ENCODE measurements around the gene RTP4. TPM values are rescaled to one million over a fixed set of nuclear protein-coding genes. Genes with fewer than 3 reads are reported as not detected.
"Not testable (repeated sequence)": the region's sequence is repeated elsewhere in the genome, so short reads cannot be mapped to it uniquely, and the experiment has no call there.

RTP4 gene
- total RNA-seq, 1 donor from 2014 or later, result not detected

DNA sequence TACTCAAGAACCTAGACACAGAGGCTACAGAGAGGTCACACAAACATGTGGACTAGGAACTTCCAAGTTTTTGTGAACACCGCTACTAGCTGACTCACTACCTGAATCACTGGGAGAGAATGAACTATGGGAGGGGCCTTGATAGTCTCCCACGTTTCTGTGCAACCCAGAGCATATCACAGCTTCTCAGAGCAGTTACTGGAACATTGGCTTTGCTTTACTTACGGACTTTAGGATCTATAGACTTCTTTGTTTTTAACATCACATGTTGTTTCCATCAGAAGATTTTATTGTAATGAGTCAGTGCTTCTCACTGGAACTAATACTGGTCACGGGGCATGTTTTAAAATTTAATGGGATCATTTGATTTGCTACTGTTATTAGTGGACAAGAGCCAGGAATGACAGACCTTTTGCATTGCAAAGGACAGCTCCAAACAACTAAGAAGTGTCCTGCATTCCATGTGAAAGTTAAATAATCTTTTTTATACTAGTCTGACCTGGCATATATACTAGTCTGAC lies 35.6 kb downstream of the RTP4 start:
- no peak for TF ChIP-seq EZH2phosphoT487 (IDR thresholded peaks at IDR 0.05)
- TF ChIP-seq, protein P1, sequence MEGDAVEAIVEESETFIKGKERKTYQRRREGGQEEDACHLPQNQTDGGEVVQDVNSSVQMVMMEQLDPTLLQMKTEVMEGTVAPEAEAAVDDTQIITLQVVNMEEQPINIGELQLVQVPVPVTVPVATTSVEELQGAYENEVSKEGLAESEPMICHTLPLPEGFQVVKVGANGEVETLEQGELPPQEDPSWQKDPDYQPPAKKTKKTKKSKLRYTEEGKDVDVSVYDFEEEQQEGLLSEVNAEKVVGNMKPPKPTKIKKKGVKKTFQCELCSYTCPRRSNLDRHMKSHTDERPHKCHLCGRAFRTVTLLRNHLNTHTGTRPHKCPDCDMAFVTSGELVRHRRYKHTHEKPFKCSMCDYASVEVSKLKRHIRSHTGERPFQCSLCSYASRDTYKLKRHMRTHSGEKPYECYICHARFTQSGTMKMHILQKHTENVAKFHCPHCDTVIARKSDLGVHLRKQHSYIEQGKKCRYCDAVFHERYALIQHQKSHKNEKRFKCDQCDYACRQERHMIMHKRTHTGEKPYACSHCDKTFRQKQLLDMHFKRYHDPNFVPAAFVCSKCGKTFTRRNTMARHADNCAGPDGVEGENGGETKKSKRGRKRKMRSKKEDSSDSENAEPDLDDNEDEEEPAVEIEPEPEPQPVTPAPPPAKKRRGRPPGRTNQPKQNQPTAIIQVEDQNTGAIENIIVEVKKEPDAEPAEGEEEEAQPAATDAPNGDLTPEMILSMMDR (IDR thresholded peaks at IDR 0.05), result no peak
- no peak for TF ChIP-seq EZH2 (IDR thresholded peaks at IDR 0.05)
- no peak for DNase-seq (ENCODE audit: low spot score)
- Histone ChIP-seq H3K4me3 (no peak overlapping the region), H3K9me3 (ENCODE audit: low read depth) (no peaks in the 10 kb centered on the region), H3K36me3 (no peaks in the 10 kb centered on the region), H4K20me1 (ENCODE audit: low read depth) (no peaks in the 10 kb centered on the region), H3F3A (ENCODE audit: low read depth) (no peaks in the 10 kb centered on the region), H2AFZ (replicated peaks) (no peak overlapping the region), H3K4me1 (no peaks in the 10 kb centered on the region), H3K27ac (no peak overlapping the region), H3K9ac (no peak overlapping the region), H3K4me2 (no peak overlapping the region), H3K27me3 (no peaks in the 10 kb centered on the region), H3K79me2 (ENCODE audit: low read depth) (no peaks in the 10 kb centered on the region)
- Mint-ChIP-seq H3K27ac (no peak overlapping the region), H3K27me3 (ENCODE audit: insufficient read depth, low read depth) (no peaks in the 10 kb centered on the region), H3K36me3 (no peaks in the 10 kb centered on the region), H3K4me1 (no peaks in the 10 kb centered on the region), H3K4me3 (no peak overlapping the region), H3K9me3 (no peaks in the 10 kb centered on the region)

DNA sequence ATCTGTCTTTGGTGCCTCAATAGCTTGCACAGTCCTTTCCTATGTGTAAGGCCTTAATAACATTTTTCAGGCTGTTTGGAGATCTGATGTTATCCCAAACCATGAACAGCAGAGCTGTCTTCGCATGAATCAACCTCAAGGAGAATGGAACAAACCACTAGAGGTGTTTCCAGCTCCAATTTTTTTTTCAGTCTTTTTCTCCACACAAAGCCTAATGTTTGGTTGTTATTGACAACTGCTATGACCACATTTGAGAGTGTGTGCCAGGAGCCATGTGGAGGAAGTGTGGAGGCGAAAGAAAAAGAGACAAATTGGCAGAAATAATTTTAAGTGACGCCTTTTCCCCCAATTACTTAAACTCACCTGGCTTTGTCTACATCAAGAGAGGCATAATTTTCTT lies 38.7 kb downstream of the RTP4 start:
- Histone ChIP-seq H4K20me1 (ENCODE audit: low read depth) (no peaks in the 10 kb centered on the region), H3K4me2 (no peak overlapping the region), H3K4me3 (no peak overlapping the region), H3K27ac (no peak overlapping the region), H3F3A (ENCODE audit: low read depth) (no peaks in the 10 kb centered on the region), H3K36me3 (no peaks in the 10 kb centered on the region), H3K9ac (no peak overlapping the region), H3K79me2 (ENCODE audit: low read depth) (no peaks in the 10 kb centered on the region), H3K9me3 (ENCODE audit: low read depth) (no peaks in the 10 kb centered on the region), H2AFZ (replicated peaks) (no peak overlapping the region), H3K4me1 (no peaks in the 10 kb centered on the region), H3K27me3 (no peaks in the 10 kb centered on the region)
- DNase-seq (ENCODE audit: low spot score), result no peak
- Mint-ChIP-seq H3K36me3 (no peaks in the 10 kb centered on the region), H3K4me1 (peaks cover 17% of the 10 kb centered on the region), H3K27me3 (ENCODE audit: insufficient read depth, low read depth) (no peaks in the 10 kb centered on the region), H3K27ac (no peak overlapping the region), H3K4me3 (no peak overlapping the region), H3K9me3 (peaks cover 2% of the 10 kb centered on the region)
- no peak for TF ChIP-seq EZH2 (IDR thresholded peaks at IDR 0.05)
- no peak for TF ChIP-seq EZH2phosphoT487 (IDR thresholded peaks at IDR 0.05)
- TF ChIP-seq, protein P1 (IDR thresholded peaks at IDR 0.05), result no peak

DNA sequence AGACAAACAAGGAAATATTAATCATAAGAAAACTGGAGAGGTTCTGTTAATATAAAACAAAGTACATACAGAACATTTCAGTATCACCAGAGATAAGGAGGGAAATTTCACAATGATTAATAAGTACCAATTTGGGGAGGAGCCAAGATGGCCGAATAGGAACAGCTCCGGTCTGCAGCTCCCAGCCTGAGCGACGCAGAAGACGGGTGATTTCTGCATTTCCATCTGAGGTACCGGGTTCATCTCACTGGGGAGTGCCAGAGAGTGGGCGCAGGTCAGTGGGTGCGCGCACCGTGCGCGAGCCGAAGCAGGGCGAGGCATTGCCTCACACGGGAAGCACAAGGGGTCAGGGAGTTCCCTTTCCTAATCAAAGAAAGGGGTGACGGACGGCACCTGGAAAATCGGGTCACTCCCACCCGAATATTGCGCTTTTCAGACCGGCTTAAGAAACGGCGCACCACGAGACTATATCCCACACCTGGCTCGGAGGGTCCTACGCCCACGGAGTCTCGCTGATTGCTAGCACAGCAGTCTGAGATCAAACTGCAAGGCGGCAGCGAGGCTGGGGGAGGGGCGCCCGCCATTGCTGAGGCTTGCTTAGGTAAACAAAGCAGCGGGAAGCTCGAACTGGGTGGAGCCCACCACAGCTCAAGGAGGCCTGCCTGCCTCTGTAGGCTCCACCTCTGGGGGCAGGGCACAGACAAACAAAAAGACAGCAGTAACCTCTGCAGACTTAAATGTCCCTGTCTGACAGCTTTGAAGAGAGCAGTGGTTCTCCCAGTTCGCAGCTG lies 44.0 kb downstream of the RTP4 start:
- not testable (repeated sequence) for H4K20me1 ChIP-seq (ENCODE audit: low read depth); DNase-seq (ENCODE audit: low spot score); H3K27me3 Mint-ChIP-seq (ENCODE audit: insufficient read depth, low read depth); H3F3A ChIP-seq (ENCODE audit: low read depth); H3K79me2 ChIP-seq (ENCODE audit: low read depth); H3K9me3 ChIP-seq (ENCODE audit: low read depth); H3K36me3 ChIP-seq; H3K4me1 ChIP-seq; H3K9me3 Mint-ChIP-seq; H3K9ac ChIP-seq; H3K36me3 Mint-ChIP-seq; H2AFZ ChIP-seq (replicated peaks); H3K27ac ChIP-seq; H3K27me3 ChIP-seq
- peak overlapping the region; percentile 27 for H3K4me2 ChIP-seq
- peaks cover 18% of the 10 kb centered on the region for H3K4me1 Mint-ChIP-seq
- H3K4me3 Mint-ChIP-seq, result peak overlapping the region; percentile 84
- peak overlapping the region; percentile 30 for H3K4me3 ChIP-seq
- H3K27ac Mint-ChIP-seq, result peak overlapping the region; percentile 87

Other genes starting within 250 kb of the RTP4 start
- 49.1 and 52.3 TPM in 2 replicates for gene RPL39L, start 228.9 kb upstream of the RTP4 start, total RNA-seq (ENCODE audit: low replicate concordance)
- 0.43 TPM in 1 of 2 replicates, not detected in the other for gene RTP1, start 170.9 kb upstream of the RTP4 start, total RNA-seq (ENCODE audit: low replicate concordance)
- gene MASP1, start 76.6 kb upstream of the RTP4 start, total RNA-seq (ENCODE audit: low replicate concordance), result 0.96 and 3.3 TPM in 2 replicates

All from neural progenitor cell (in vitro differentiated cells).